ENCODE measurements around the gene DEGS2.

The DEGS2 gene

DNA sequence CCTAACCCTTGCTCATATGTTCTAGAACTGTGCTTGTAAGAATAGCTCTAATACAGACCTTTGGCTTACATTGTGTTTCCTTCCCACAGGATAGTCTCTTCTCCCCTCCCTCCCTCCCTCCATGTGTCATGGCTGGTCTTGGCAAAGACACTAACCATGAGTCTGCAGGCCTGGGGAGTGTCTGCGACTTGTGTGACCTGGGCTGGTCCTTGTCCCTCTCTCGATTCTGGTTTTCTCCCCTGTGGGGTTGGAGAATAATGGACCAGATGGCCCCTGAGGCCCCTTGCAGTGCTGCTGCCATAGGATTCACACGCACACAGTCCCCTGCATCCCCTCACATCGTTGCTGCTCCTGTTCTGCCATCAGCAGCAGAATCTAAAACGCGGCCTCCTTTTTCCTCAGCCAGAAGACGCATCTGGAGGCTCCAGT, 30.3 kb downstream of the DEGS2 start:
- TF ChIP-seq ZNF549 (tag by site-specific recombination; IDR thresholded peaks at IDR 0.05) (no peak), ZNF362 (tag by site-specific recombination; IDR thresholded peaks at IDR 0.05) (no peak), ZNF785 (tag by site-specific recombination; IDR thresholded peaks at IDR 0.05) (no peak), TRIM28 (IDR thresholded peaks at IDR 0.05; ENCODE audit: borderline replicate concordance, low read length) (no peak), ZNF521 (tag by site-specific recombination; IDR thresholded peaks at IDR 0.05) (no peak), ZNF48 (tag by site-specific recombination; IDR thresholded peaks at IDR 0.05) (no peak)

GRCh38 chr14:100128688-100129087, 30.8 kb downstream of the DEGS2 start:
- CTCF ChIA-PET, result interaction anchor here (0.7 to 1.6 kb wide), 4 partner anchors 21 to 146 kb away, joined by 3 to 10 read pairs (median 4); no protein-coding TSS in a partner anchor
- no peak overlapping the region for H3K4me3 ChIP-seq (ENCODE audit: low read depth, low read length)
- no peaks in the 10 kb centered on the region for H3K4me1 ChIP-seq (ENCODE audit: control insufficient read depth, insufficient read depth, low read length)
- POLR2A ChIA-PET, result no interaction called here
- H3K9me3 ChIP-seq (ENCODE audit: control insufficient read depth, insufficient read depth, low read depth, low read length), result no peaks in the 10 kb centered on the region
- peaks cover 0 to 76% of the 10 kb centered on the region in 2 experiments; a peak in 2 of 3 replicates for H3K36me3 ChIP-seq (ENCODE audit: control insufficient read depth in 2 of 2, insufficient read depth in 1 of 2, low read length in 2 of 2)
- no peak for TF ChIP-seq ZFP41 (tag by site-specific recombination; IDR thresholded peaks at IDR 0.05; ENCODE audit: borderline replicate concordance)
- no peak for TF ChIP-seq ZNF366 (tag by site-specific recombination; conservative IDR thresholded peaks at IDR 0.05)
- no peak for TF ChIP-seq ZNF510 (tag by site-specific recombination; IDR thresholded peaks at IDR 0.05; ENCODE audit: insufficient replicate concordance)
- no peak for TF ChIP-seq ZNF211 (tag by site-specific recombination; IDR thresholded peaks at IDR 0.05; ENCODE audit: low read depth)
- TF ChIP-seq TSHZ1 (tag by site-specific recombination; IDR thresholded peaks at IDR 0.05; ENCODE audit: borderline replicate concordance), result no peak
- no peak overlapping the region for H3K27ac ChIP-seq (ENCODE audit: extremely low read depth, low read depth, low read length)

More for the DNA sequence above, 30.3 kb downstream of the DEGS2 start:
- H3K4me3 ChIP-seq (ENCODE audit: low read depth, low read length), result no peak overlapping the region
- no peak overlapping the region for H3K27ac ChIP-seq (ENCODE audit: extremely low read depth, low read depth, low read length)
- ChIA-PET CTCF (interaction anchor here (1.6 kb wide), 2 partner anchors 21 to 26 kb away, joined by 5 to 10 read pairs; no protein-coding TSS in a partner anchor), POLR2A (no interaction called here)
- H3K36me3 ChIP-seq (ENCODE audit: control insufficient read depth in 2 of 2, insufficient read depth in 1 of 2, low read length in 2 of 2), result peaks cover 0 to 75% of the 10 kb centered on the region in 2 experiments; a peak in 2 of 3 replicates
- no peaks in the 10 kb centered on the region for H3K9me3 ChIP-seq (ENCODE audit: control insufficient read depth, insufficient read depth, low read depth, low read length)
- no peaks in the 10 kb centered on the region for H3K4me1 ChIP-seq (ENCODE audit: control insufficient read depth, insufficient read depth, low read length)

DNA sequence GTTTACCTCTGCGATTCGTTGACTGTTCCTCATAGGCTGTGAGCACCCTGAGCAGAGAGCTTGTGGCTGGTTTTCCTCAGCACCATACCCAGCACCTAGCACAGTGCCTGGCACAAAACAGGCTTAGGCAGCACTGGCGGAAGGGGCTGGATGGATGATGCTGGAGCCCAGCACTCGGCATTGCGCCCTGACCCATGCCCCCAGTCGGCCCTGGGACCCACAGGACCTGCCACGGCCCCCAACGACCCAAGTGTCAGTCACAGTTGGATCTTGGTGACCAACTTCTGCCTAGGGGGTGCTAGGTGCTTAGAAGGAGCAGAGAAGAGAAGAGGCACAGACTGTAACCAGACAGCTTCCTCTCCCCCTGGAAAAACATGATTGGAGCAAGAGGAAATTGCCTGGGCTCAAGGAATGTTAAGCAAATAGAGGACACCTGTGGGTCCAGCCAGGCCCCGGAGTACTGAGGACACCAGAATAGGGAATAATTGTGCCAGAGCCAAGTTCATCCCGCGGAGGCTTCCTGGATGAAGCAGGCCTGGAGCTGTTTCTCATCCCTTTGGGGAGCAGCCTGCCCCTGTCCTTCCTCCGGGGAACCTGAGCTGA, 31.5 kb downstream of the DEGS2 start:
- no peaks in the 10 kb centered on the region for H3K4me1 ChIP-seq (ENCODE audit: control insufficient read depth, insufficient read depth, low read length)
- H3K4me3 ChIP-seq (ENCODE audit: low read depth, low read length), result no peak overlapping the region
- CTCF ChIA-PET, result interaction anchor here (0.7 to 1.3 kb wide), 2 partner anchors 65 to 145 kb away, joined by 3 read pairs; no protein-coding TSS in a partner anchor
- POLR2A ChIA-PET, result no interaction called here
- H3K36me3 ChIP-seq (ENCODE audit: control insufficient read depth in 2 of 2, insufficient read depth in 1 of 2, low read length in 2 of 2), result peaks cover 0 to 73% of the 10 kb centered on the region in 2 experiments; a peak in 2 of 3 replicates
- H3K9me3 ChIP-seq (ENCODE audit: control insufficient read depth, insufficient read depth, low read depth, low read length), result no peaks in the 10 kb centered on the region
- H3K27ac ChIP-seq (ENCODE audit: extremely low read depth, low read depth, low read length), result no peak overlapping the region
- TF ChIP-seq ZNF398 (tag by site-specific recombination; IDR thresholded peaks at IDR 0.05) (no peak), SP3 (tag by site-specific recombination; IDR thresholded peaks at IDR 0.05) (no peak), ZSCAN30 (tag by site-specific recombination; IDR thresholded peaks at IDR 0.05) (no peak), GLI2 (tag by site-specific recombination; IDR thresholded peaks at IDR 0.05; ENCODE audit: borderline replicate concordance, low read depth) (no peak), KLF7 (tag by site-specific recombination; IDR thresholded peaks at IDR 0.05; ENCODE audit: borderline replicate concordance) (no peak), GLIS2 (tag by site-specific recombination; IDR thresholded peaks at IDR 0.05) (no peak), SALL2 (tag by site-specific recombination; IDR thresholded peaks at IDR 0.05; ENCODE audit: borderline replicate concordance) (no peak), ZNF2 (tag by site-specific recombination; IDR thresholded peaks at IDR 0.05) (no peak), BCL11B (tag by site-specific recombination; IDR thresholded peaks at IDR 0.05; ENCODE audit: low read depth) (no peak), ZNF302 (tag by site-specific recombination; IDR thresholded peaks at IDR 0.05; ENCODE audit: low read depth) (no peak), ZNF747 (tag by site-specific recombination; IDR thresholded peaks at IDR 0.05) (no peak), ZNF776 (tag by site-specific recombination; IDR thresholded peaks at IDR 0.05; ENCODE audit: borderline replicate concordance) (no peak)

Data from HEK293 (cell line).